Thyroid gland (tissue), 4 donors: ENCODE results near the gene SNRNP27.

Source experiments
- CTCF ChIP-seq, 6 experiments: fragments of 200-600 bp in 3 of 6; fragments of 450-650 bp in 3 of 6; sonication (generic) in 3 of 6; IDR thresholded peaks; one replicate each; pipeline ENCODE4 v1.5.1; 2016 to 2019; ENCODE audit warnings: antibody characterized with exemption in 6 of 6, mild to moderate bottlenecking in 2 of 6, inconsistent platforms in 1 of 6, moderate library complexity in 1 of 6
- POLR2A ChIP-seq, 2 donors: fragments of 450-650 bp; IDR thresholded peaks; one replicate each; pipeline ENCODE4 v1.6.1; 2017; ENCODE audit warnings: antibody characterized with exemption in 2 of 2, mild to moderate bottlenecking in 2 of 2, moderate library complexity in 1 of 2

- TF ChIP-seq CTCF (IDR thresholded peaks at IDR 0.05) (no peak), POLR2A (IDR thresholded peaks at IDR 0.05) (no peak)
These were observed 33.2 kb downstream of the SNRNP27 start for GRCh38 chr2:69926849-69927515.
